Body of pancreas (tissue), 4 donors: ENCODE measurements around the gene MAP3K5. TPM values are rescaled to one million over a fixed set of nuclear protein-coding genes. Genes with fewer than 3 reads are reported as not detected.

Source experiments
- ATAC-seq: fragments of 150-250 bp; one replicate; pipeline ENCODE4 v1.9.1; 2016
- DNase-seq, 4 donors: peaks; one replicate each; pipeline ENCODE4 v3.0.0-alpha.2; 2019
- H3K27ac ChIP-seq, 4 donors: fragments of 200-600 bp; sonication (generic); 1 replicate in 3 of 4; 2 replicates in 1 of 4; pipeline versions ENCODE4 v1.5.1 to v1.6.1; 2016 to 2019; ENCODE audit warnings: mild to moderate bottlenecking in 1 of 4, mixed read lengths in 1 of 4, moderate library complexity in 1 of 4
- H3K27me3 ChIP-seq, 2 donors: fragments of 200-600 bp; sonication (generic); one replicate each; pipeline ENCODE4 v1.6.0; 2016; ENCODE audit warnings: mild to moderate bottlenecking in 1 of 2
- H3K36me3 ChIP-seq, 2 donors: fragments of 200-600 bp; sonication (generic); replicated peaks in 1 of 2; 2 replicates each; pipeline ENCODE4 v1.5.1; 2016; ENCODE audit warnings: low read depth in 2 of 2; ENCODE audit not compliant: insufficient read depth in 1 of 2
- H3K4me1 ChIP-seq: fragments of 200-600 bp; sonication (generic); one replicate; pipeline ENCODE4 v1.6.0; 2016
- H3K4me3 ChIP-seq, 2 donors: fragments of 200-600 bp; sonication (generic); 1 replicate in 1 of 2; 2 replicates in 1 of 2; pipeline ENCODE4 v1.5.1; 2016 to 2019
- H3K9me3 ChIP-seq, 3 donors: fragments of 200-600 bp; sonication (generic); 1 replicate in 2 of 3; 2 replicates in 1 of 3; pipeline ENCODE4 v1.5.1; 2016
- POLR2A ChIP-seq, 3 donors: fragments of 450-650 bp; IDR thresholded peaks; one replicate each; pipeline ENCODE4 v1.6.1; 2016; ENCODE audit warnings: antibody characterized with exemption in 3 of 3, mild to moderate bottlenecking in 2 of 3
- WGBS, 2 donors: methylation state at CpG; one replicate each; pipeline ENCODE4 v1.1.5; 2017; 5-methylcytosine and 5-hydroxymethylcytosine counted together
- intact Hi-C: fragments of 100-400 bp; cut with DNase I; formaldehyde crosslinking; loops from one replicate; pipeline ENCODE4 v1.15.1; 2023
- total RNA-seq, 2 donors: library from RNA; depleted of rRNA; stranded (reverse); fragments of >200 nt; gene quantifications; one replicate each; pipeline ENCODE4 v1.1.0, GENCODE V29; 2016
- TF ChIP-seq, protein P1 (sequence below), 7 experiments: fragments of 450-650 bp in 4 of 7; fragments of 200-600 bp in 3 of 7; sonication (generic) in 3 of 7; IDR thresholded peaks; one replicate each; pipeline ENCODE4 v1.5.1; 2016 to 2019; ENCODE audit warnings: antibody characterized with exemption in 7 of 7

The MAP3K5 gene
- total RNA-seq, 2 donors from 2014 or later = 33.7 to 36.9 TPM

- ATAC-seq (no peak), DNase-seq (no peak)
- H3K36me3 ChIP-seq = no peaks in the 10 kb centered on the region
- H3K9me3 ChIP-seq = no peaks in the 10 kb centered on the region
- peaks cover 20% of the 10 kb centered on the region for H3K4me1 ChIP-seq
- WGBS, 2 donors = 41 to 50% methylated on average over 6 of the region's 6 CpGs
- no peak overlapping the region for H3K27ac ChIP-seq
- no peak for TF ChIP-seq POLR2A (IDR thresholded peaks at IDR 0.05)
- TF ChIP-seq, protein P1, sequence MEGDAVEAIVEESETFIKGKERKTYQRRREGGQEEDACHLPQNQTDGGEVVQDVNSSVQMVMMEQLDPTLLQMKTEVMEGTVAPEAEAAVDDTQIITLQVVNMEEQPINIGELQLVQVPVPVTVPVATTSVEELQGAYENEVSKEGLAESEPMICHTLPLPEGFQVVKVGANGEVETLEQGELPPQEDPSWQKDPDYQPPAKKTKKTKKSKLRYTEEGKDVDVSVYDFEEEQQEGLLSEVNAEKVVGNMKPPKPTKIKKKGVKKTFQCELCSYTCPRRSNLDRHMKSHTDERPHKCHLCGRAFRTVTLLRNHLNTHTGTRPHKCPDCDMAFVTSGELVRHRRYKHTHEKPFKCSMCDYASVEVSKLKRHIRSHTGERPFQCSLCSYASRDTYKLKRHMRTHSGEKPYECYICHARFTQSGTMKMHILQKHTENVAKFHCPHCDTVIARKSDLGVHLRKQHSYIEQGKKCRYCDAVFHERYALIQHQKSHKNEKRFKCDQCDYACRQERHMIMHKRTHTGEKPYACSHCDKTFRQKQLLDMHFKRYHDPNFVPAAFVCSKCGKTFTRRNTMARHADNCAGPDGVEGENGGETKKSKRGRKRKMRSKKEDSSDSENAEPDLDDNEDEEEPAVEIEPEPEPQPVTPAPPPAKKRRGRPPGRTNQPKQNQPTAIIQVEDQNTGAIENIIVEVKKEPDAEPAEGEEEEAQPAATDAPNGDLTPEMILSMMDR (IDR thresholded peaks at IDR 0.05) = no peak
- H3K4me3 ChIP-seq = no peak overlapping the region
- no peaks in the 10 kb centered on the region for H3K27me3 ChIP-seq
- intact Hi-C loops = loop anchor here (10.0 kb wide), 1 partner anchor 195 kb away; no protein-coding TSS in a partner anchor
Observed at GRCh38 chr6:136539967-136540652, 252.2 kb downstream of the MAP3K5 start.

GRCh38 chr6:136538836-136539235 lies 253.4 kb downstream of the MAP3K5 start:
- intact Hi-C loops = no loop called here
- no peak for TF ChIP-seq POLR2A (IDR thresholded peaks at IDR 0.05)
- TF ChIP-seq, protein P1 (IDR thresholded peaks at IDR 0.05) = no peak
- WGBS, 2 donors = 68 to 77% methylated on average over 4 of the region's 4 CpGs
- Histone ChIP-seq H3K27me3 (no peaks in the 10 kb centered on the region), H3K9me3 (no peaks in the 10 kb centered on the region), H3K4me1 (peaks cover 19% of the 10 kb centered on the region), H3K27ac (no peak overlapping the region), H3K4me3 (no peak overlapping the region), H3K36me3 (no peaks in the 10 kb centered on the region)
- DNase-seq = no peak
- no peak for ATAC-seq

- TF ChIP-seq, protein P1 (IDR thresholded peaks at IDR 0.05) = no peak
- no peak for TF ChIP-seq POLR2A (IDR thresholded peaks at IDR 0.05)
- Histone ChIP-seq H3K27ac (no peak overlapping the region), H3K4me3 (no peak overlapping the region), H3K4me1 (peaks cover 25% of the 10 kb centered on the region), H3K9me3 (no peaks in the 10 kb centered on the region), H3K36me3 (no peaks in the 10 kb centered on the region), H3K27me3 (no peaks in the 10 kb centered on the region)
- intact Hi-C loops = no loop called here
- ATAC-seq (no peak), DNase-seq (no peak)
- 92 to 95% methylated on average over 8 of the region's 8 CpGs for WGBS, 2 donors
Observed at GRCh38 chr6:136535880-136536650, 256.2 kb downstream of the MAP3K5 start.

DNA sequence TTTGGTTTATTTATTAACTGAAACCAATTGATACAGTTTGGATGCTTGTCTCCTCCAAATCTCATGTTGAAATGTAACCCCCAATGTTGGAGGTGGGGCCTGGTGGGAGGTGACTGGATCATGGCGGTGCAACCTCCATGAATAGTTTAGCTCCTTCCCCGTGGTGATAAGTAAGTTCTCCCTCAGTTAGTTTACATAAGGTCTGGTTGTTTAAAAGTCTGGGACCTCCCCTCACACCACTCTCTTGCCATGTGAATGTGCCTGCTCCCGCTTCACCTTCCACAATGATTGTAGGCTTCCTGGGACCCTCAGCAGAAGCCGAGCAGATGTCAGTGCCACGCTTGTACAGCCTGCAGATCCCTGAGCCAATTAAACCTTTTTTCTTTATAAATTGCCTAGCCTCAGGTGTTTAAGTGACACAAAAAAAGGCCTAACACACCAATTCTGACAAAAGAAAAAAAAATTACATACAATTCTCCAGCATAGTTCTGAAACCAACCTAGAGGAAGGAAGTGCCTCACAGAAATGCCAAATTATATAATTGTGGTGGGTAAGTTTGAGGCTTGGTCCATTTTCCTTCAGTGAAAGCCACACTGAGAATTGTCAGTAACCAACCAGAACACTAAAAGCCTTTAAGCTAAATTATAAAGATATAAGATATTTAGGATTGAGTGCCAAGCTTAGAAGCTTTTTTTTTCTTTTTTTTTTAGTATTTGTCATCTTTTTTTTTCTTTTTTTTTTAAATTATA lies 257.1 kb downstream of the MAP3K5 start:
- no peak for TF ChIP-seq POLR2A (IDR thresholded peaks at IDR 0.05)
- TF ChIP-seq, protein P1 (IDR thresholded peaks at IDR 0.05) = no peak
- no peaks in the 10 kb centered on the region for H3K36me3 ChIP-seq
- no peaks in the 10 kb centered on the region for H3K9me3 ChIP-seq
- ATAC-seq = no peak
- no peak for DNase-seq
- H3K27me3 ChIP-seq = no peaks in the 10 kb centered on the region
- 75 to 77% methylated on average over 5 of the region's 5 CpGs for WGBS, 2 donors
- intact Hi-C loops = no loop called here
- H3K4me3 ChIP-seq = no peak overlapping the region
- H3K27ac ChIP-seq = no peak overlapping the region
- peaks cover 20% of the 10 kb centered on the region for H3K4me1 ChIP-seq
